ENCODE results near the gene NKAIN1. TPM values are rescaled to one million over a fixed set of nuclear protein-coding genes. Genes with fewer than 3 reads are reported as not detected.

The NKAIN1 gene
- total and polyA plus RNA-seq, 3 donors from 2014 or later = 0.39 to 1.5 (median 1.4) TPM

GRCh38 chr1:31159323-31159722 lies 80.4 kb downstream of the NKAIN1 start:
- Histone ChIP-seq H3K36me3 (ENCODE audit: low read depth, missing control alignments) (no peaks in the 10 kb centered on the region), H3K4me1 (peaks cover 6% of the 10 kb centered on the region), H3K9me3 (no peaks in the 10 kb centered on the region), H3K27me3 (no peaks in the 10 kb centered on the region), H3K27ac (no peak overlapping the region), H3K4me3 (no peak overlapping the region)
- TF ChIP-seq, protein P1, sequence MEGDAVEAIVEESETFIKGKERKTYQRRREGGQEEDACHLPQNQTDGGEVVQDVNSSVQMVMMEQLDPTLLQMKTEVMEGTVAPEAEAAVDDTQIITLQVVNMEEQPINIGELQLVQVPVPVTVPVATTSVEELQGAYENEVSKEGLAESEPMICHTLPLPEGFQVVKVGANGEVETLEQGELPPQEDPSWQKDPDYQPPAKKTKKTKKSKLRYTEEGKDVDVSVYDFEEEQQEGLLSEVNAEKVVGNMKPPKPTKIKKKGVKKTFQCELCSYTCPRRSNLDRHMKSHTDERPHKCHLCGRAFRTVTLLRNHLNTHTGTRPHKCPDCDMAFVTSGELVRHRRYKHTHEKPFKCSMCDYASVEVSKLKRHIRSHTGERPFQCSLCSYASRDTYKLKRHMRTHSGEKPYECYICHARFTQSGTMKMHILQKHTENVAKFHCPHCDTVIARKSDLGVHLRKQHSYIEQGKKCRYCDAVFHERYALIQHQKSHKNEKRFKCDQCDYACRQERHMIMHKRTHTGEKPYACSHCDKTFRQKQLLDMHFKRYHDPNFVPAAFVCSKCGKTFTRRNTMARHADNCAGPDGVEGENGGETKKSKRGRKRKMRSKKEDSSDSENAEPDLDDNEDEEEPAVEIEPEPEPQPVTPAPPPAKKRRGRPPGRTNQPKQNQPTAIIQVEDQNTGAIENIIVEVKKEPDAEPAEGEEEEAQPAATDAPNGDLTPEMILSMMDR (IDR thresholded peaks at IDR 0.05) = no peak
- no peak for TF ChIP-seq POLR2A (IDR thresholded peaks at IDR 0.05)
- intact Hi-C loops (cut with DNase I; ENCODE audit: low total_unique reads) = no loop called here
- DNase-seq = no peak
- WGBS, 2 donors = 92 to 100% methylated on average over 2 of the region's 2 CpGs

- no peaks in the 10 kb centered on the region for H3K9me3 ChIP-seq
- TF ChIP-seq POLR2A (IDR thresholded peaks at IDR 0.05) = no peak
- TF ChIP-seq, protein P1 (IDR thresholded peaks at IDR 0.05) = peak in 2 of 3 experiments; percentile 23 to 28
- H3K36me3 ChIP-seq (ENCODE audit: low read depth, missing control alignments) = no peaks in the 10 kb centered on the region
- H3K4me1 ChIP-seq = peaks cover 6% of the 10 kb centered on the region
- H3K27ac ChIP-seq = peak overlapping the region; percentile 56 to 60
- H3K4me3 ChIP-seq = peak overlapping the region; percentile 63 to 70
- no peaks in the 10 kb centered on the region for H3K27me3 ChIP-seq
- intact Hi-C loops (cut with DNase I; ENCODE audit: low total_unique reads) = no loop called here
- 1 to 2% methylated on average over 20 to 44 of the region's 46 CpGs for WGBS, 2 donors
- peak; percentile 53 for DNase-seq
Observed at GRCh38 chr1:31155216-31155806, 84.4 kb downstream of the NKAIN1 start.

- peak overlapping the region; percentile 63 to 70 for H3K4me3 ChIP-seq
- H3K36me3 ChIP-seq (ENCODE audit: low read depth, missing control alignments) = no peaks in the 10 kb centered on the region
- H3K27me3 ChIP-seq = no peaks in the 10 kb centered on the region
- TF ChIP-seq, protein P1 (IDR thresholded peaks at IDR 0.05) = no peak
- no peak for TF ChIP-seq POLR2A (IDR thresholded peaks at IDR 0.05)
- peak overlapping the region; percentile 56 to 60 for H3K27ac ChIP-seq
- no peaks in the 10 kb centered on the region for H3K9me3 ChIP-seq
- intact Hi-C loops (cut with DNase I; ENCODE audit: low total_unique reads) = no loop called here
- H3K4me1 ChIP-seq = peaks cover 6% of the 10 kb centered on the region
- WGBS, 2 donors = 3% methylated on average over 10 to 46 of the region's 51 CpGs
- DNase-seq = peak; percentile 75
Observed at GRCh38 chr1:31154632-31155215, 85.0 kb downstream of the NKAIN1 start.

DNA sequence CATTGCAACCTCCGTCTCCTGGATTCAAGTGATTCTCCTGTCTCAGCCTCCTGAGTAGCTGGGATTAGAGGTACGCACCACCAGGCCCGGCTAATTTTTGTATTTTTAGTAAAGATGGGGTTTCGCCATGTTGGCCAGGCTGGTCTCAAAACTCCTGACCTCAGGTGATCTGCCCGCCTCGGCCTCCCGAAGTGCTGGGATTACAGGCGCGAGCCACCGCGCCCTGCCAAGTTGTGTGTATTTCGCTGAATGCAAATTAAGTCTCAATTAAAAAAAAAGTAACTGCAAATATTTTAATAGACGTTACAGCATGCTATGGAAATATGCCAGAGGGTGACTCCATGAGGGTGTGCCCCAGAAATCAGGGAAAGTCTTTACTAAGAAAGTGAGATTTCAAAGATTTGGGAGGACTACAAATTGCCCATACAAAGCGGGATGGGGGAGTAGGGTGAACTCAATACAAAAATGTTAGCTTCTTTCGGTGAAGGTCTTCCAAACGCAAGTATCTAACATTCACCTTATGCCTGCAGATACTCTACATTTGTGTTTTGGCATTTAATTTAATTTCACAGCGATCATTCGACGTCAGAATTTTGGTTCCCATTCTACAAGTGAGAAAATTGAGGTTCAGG lies 85.6 kb downstream of the NKAIN1 start:
- H3K4me3 ChIP-seq = peak overlapping the region; percentile 63 to 70
- H3K27me3 ChIP-seq = no peaks in the 10 kb centered on the region
- intact Hi-C loops (cut with DNase I; ENCODE audit: low total_unique reads) = no loop called here
- peak overlapping the region; percentile 56 to 60 for H3K27ac ChIP-seq
- WGBS, 2 donors = 55 to 70% methylated on average over 19 of the region's 19 CpGs
- no peaks in the 10 kb centered on the region for H3K9me3 ChIP-seq
- DNase-seq = no peak
- peaks cover 6% of the 10 kb centered on the region for H3K4me1 ChIP-seq
- TF ChIP-seq POLR2A (IDR thresholded peaks at IDR 0.05) = no peak
- TF ChIP-seq, protein P1 (IDR thresholded peaks at IDR 0.05) = no peak
- no peaks in the 10 kb centered on the region for H3K36me3 ChIP-seq (ENCODE audit: low read depth, missing control alignments)

Data from testis (tissue), 3 donors.